Measurements from ENCODE around the gene NUDT19. TPM values are rescaled to one million over a fixed set of nuclear protein-coding genes. Genes with fewer than 3 reads are reported as not detected.

NUDT19 gene
- total and polyA plus RNA-seq, 9 of the 15 experiments (the other 6 are each of a cell fraction or from before 2014, with no cell fraction given): 9.6 to 38.6 (median 14.4) TPM

DNA sequence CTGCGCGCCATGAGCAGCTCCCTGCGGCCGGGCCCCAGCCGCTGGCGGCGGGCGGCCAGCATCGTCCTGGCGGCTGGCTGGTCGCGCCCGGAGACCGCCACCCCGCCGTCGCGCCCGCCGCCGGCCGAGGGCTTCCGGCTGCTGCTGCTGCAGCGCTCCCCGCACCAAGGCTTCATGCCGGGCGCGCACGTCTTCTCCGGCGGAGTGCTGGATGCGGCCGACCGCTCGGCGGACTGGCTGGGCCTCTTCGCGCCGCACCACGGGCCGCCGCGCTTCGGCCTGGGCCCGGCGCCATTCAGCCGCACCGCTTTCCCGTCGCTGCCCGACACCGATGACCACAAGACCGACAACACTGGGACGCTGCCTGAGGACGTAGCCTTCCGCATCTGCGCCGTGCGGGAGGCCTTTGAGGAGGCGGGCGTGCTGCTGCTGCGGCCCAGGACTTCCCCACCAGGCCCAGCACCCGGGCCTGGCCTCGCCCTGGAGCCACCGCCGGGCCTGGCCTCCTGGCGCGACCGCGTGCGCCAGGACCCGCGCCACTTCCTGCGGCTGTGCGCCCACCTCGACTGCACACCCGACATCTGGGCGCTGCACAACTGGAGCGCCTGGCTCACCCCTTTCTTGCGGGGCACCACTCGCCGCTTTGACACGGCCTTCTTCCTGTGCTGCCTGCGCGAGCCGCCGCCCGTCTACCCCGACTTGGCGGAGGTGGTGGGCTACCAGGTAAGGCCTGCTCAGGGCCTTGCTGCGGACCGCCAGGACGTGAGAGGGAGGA, 518 bp downstream of the NUDT19 start (continued):
- TF ChIP-seq, protein P1, sequence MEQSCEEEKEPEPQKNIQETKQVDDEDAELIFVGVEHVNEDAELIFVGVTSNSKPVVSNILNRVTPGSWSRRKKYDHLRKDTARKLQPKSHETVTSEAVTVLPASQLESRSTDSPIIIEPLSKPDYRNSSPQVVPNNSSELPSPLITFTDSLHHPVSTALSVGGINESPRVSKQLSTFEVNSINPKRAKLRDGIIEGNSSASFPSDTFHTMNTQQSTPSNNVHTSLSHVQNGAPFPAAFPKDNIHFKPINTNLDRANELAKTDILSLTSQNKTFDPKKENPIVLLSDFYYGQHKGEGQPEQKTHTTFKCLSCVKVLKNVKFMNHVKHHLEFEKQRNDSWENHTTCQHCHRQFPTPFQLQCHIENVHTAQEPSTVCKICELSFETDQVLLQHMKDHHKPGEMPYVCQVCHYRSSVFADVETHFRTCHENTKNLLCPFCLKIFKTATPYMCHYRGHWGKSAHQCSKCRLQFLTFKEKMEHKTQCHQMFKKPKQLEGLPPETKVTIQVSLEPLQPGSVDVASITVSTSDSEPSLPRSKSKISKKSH (CRISPR knock-in tag; IDR thresholded peaks at IDR 0.05): no peak
- no peak for TF ChIP-seq HNRNPUL1 (IDR thresholded peaks at IDR 0.05; ENCODE audit: low read length)
- no peak for TF ChIP-seq NEUROD1 (IDR thresholded peaks at IDR 0.05; ENCODE audit: borderline replicate concordance, low read depth, low read length, partially characterized antibody)
- TF ChIP-seq ERF (CRISPR knock-in tag; IDR thresholded peaks at IDR 0.05): peak; percentile 35; the same call in 1 of the 2 replicates
- no peak for TF ChIP-seq TSC22D4 (tag; IDR thresholded peaks at IDR 0.05)
- no peak for TF ChIP-seq ZNF253 (CRISPR knock-in tag; conservative IDR thresholded peaks at IDR 0.05)
- TF ChIP-seq MCM5 (IDR thresholded peaks at IDR 0.05; ENCODE audit: low read depth): no peak
- TF ChIP-seq ZNF436 (CRISPR knock-in tag; IDR thresholded peaks at IDR 0.05): no peak
- peak; percentile 50 for TF ChIP-seq KDM5B (IDR thresholded peaks at IDR 0.05; ENCODE audit: insufficient replicate concordance, low read depth, low read length)
- TF ChIP-seq, protein P2, sequence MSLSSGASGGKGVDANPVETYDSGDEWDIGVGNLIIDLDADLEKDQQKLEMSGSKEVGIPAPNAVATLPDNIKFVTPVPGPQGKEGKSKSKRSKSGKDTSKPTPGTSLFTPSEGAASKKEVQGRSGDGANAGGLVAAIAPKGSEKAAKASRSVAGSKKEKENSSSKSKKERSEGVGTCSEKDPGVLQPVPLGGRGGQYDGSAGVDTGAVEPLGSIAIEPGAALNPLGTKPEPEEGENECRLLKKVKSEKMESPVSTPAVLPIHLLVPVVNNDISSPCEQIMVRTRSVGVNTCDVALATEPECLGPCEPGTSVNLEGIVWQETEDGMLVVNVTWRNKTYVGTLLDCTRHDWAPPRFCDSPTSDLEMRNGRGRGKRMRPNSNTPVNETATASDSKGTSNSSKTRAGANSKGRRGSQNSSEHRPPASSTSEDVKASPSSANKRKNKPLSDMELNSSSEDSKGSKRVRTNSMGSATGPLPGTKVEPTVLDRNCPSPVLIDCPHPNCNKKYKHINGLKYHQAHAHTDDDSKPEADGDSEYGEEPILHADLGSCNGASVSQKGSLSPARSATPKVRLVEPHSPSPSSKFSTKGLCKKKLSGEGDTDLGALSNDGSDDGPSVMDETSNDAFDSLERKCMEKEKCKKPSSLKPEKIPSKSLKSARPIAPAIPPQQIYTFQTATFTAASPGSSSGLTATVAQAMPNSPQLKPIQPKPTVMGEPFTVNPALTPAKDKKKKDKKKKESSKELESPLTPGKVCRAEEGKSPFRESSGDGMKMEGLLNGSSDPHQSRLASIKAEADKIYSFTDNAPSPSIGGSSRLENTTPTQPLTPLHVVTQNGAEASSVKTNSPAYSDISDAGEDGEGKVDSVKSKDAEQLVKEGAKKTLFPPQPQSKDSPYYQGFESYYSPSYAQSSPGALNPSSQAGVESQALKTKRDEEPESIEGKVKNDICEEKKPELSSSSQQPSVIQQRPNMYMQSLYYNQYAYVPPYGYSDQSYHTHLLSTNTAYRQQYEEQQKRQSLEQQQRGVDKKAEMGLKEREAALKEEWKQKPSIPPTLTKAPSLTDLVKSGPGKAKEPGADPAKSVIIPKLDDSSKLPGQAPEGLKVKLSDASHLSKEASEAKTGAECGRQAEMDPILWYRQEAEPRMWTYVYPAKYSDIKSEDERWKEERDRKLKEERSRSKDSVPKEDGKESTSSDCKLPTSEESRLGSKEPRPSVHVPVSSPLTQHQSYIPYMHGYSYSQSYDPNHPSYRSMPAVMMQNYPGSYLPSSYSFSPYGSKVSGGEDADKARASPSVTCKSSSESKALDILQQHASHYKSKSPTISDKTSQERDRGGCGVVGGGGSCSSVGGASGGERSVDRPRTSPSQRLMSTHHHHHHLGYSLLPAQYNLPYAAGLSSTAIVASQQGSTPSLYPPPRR (CRISPR knock-in tag; IDR thresholded peaks at IDR 0.05; ENCODE audit: borderline replicate concordance): no peak
- TF ChIP-seq PRPF4 (IDR thresholded peaks at IDR 0.05; ENCODE audit: insufficient read depth, low read depth, low read length, poor library complexity, severe bottlenecking): peak; percentile 56
- no peak for TF ChIP-seq XRCC5 (IDR thresholded peaks at IDR 0.05; ENCODE audit: low read depth, low read length)
- TF ChIP-seq, protein P3, sequence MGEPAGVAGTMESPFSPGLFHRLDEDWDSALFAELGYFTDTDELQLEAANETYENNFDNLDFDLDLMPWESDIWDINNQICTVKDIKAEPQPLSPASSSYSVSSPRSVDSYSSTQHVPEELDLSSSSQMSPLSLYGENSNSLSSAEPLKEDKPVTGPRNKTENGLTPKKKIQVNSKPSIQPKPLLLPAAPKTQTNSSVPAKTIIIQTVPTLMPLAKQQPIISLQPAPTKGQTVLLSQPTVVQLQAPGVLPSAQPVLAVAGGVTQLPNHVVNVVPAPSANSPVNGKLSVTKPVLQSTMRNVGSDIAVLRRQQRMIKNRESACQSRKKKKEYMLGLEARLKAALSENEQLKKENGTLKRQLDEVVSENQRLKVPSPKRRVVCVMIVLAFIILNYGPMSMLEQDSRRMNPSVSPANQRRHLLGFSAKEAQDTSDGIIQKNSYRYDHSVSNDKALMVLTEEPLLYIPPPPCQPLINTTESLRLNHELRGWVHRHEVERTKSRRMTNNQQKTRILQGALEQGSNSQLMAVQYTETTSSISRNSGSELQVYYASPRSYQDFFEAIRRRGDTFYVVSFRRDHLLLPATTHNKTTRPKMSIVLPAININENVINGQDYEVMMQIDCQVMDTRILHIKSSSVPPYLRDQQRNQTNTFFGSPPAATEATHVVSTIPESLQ (CRISPR knock-in tag; IDR thresholded peaks at IDR 0.05): peak; percentile 73; the same call in 1 of the 2 replicates
- TF ChIP-seq KDM4B (IDR thresholded peaks at IDR 0.05; ENCODE audit: borderline replicate concordance in 2 of 2, low read depth in 1 of 2): no peak; a peak in 1 of 4 replicates
- TF ChIP-seq HMGN3 (IDR thresholded peaks at IDR 0.05; ENCODE audit: borderline replicate concordance, extremely low read depth, insufficient read length, low read depth, low read length): no peak
- TF ChIP-seq, protein P4, sequence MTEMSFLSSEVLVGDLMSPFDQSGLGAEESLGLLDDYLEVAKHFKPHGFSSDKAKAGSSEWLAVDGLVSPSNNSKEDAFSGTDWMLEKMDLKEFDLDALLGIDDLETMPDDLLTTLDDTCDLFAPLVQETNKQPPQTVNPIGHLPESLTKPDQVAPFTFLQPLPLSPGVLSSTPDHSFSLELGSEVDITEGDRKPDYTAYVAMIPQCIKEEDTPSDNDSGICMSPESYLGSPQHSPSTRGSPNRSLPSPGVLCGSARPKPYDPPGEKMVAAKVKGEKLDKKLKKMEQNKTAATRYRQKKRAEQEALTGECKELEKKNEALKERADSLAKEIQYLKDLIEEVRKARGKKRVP (CRISPR knock-in tag; IDR thresholded peaks at IDR 0.05): 0 out of 2 replicates have a peak, but pooled peaks have one; percentile 27

Measured in K562 (cell line).